Activated T-cell treated with anti-CD3 and anti-CD28 coated beads, Interleukin-2, amount 50 U/mL, for 1 hour (primary cell): ENCODE data around the gene NOSIP.

ENCODE experiments used
- DNase-seq: peaks from one replicate; pipeline ENCODE4 v3.0.0-alpha.2; 2020

NOSIP gene

GRCh38 chr19:49544154-49544553 is 36.2 kb downstream of the NOSIP start:
- DNase-seq = no peak

DNA sequence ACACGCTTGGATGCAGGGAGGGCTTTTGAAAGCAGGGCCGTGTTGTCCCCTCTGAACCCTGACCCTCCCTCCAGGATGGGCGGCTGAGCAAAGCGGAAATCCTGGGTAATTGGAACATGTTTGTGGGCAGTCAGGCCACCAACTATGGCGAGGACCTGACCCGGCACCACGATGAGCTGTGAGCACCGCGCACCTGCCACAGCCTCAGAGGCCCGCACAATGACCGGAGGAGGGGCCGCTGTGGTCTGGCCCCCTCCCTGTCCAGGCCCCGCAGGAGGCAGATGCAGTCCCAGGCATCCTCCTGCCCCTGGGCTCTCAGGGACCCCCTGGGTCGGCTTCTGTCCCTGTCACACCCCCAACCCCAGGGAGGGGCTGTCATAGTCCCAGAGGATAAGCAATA is 37.3 kb downstream of the NOSIP start:
- DNase-seq = no peak

DNA sequence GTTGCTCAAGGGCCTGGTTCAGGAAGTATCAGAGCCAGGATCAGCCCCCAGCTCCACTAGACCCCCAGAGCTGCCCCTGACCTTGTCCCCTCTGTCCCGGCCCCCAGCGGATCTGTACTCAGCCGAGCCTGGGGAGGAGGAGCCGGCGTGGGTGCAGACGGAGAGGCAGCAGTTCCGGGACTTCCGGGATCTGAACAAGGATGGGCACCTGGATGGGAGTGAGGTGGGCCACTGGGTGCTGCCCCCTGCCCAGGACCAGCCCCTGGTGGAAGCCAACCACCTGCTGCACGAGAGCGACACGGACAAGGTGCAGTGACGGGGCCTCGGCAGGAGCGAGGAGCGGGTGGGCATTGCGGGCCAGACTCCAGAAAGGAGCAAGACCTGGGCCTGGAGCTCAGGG is 37.9 kb downstream of the NOSIP start:
- no peak for DNase-seq

DNA sequence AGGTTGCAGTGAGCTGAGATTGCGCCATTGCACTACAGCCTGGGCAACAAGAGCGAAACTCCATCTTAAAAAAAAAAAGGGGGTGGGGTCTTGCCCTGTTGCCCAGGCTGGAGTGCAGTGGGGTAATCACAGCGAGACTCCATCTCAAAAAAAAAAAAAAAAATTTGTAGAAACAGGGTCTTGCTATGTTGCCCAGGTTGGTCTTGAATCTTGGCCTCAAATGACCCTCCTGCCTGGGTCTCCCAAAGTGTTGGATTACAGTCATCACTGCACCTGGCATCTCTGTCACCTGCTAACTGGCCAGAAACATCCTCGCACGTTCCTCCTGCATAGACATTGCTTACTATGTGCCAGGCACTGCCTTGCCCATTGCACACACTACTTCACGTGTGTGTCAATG is 38.4 kb downstream of the NOSIP start:
- no peak for DNase-seq

DNA sequence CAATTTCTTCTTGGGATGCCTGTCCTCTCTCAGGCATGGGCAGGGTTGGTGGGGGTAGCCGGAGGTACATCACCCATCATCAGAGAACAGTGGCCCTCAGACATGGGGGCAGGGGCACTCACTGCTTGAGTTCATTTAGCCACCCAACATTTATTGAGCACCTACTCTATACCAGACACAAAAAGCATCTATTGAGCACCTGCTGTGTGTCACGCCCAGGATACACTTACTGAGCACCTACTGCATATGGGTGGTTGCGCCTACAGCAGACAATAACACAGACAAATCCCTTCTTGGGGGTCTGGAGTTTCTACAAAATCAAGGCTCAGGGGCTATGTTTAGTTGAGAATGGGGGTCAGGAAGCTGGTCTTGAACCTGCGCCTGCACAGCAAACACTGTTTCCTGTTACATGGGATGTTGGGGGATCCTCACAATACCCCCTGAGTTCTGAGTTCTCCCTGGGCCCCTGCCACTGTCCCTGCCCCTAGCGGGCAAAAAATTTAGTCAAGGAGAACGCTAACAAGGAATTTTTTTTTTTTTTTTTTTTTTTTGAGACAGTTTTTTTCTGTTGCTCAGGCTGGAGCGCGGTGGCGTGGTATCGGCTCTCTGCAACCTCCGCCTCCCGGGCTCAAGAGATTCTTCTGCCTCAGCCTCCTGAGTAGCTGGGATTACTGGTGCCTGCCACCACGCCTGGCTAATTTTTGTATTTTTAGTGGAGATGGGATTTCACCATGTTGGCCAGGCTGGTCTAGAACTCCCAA is 41.0 kb downstream of the NOSIP start:
- DNase-seq = no peak

DNA sequence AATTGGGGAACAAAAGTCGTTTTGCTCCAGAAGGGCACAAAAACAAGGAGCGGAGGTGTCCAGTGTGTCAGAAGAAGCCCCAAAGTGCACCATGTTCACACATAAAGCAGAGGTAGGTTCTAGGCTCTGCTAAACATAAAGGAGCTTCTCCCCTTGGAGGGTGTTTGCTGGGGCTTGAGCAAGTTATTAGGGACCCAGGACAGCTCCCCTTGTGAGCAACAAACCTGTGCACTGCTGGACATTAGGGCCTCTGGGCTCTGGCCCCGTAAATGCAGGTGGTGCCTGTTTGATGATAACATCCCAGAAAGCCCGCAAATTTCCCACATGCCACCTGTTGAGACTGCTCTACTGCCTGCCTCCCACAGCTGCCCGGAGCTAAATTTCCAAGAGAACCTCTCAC is 41.7 kb downstream of the NOSIP start:
- DNase-seq = no peak

GRCh38 chr19:49536921-49537462 is 43.4 kb downstream of the NOSIP start:
- no peak for DNase-seq

GRCh38 chr19:49534632-49535385 is 45.5 kb downstream of the NOSIP start:
- DNase-seq = no peak

- peak; percentile 93 for DNase-seq
These were observed 46.5 kb downstream of the NOSIP start for GRCh38 chr19:49533551-49534488.

- no peak for DNase-seq
These were observed 49.6 kb downstream of the NOSIP start for GRCh38 chr19:49530708-49531107.

DNA sequence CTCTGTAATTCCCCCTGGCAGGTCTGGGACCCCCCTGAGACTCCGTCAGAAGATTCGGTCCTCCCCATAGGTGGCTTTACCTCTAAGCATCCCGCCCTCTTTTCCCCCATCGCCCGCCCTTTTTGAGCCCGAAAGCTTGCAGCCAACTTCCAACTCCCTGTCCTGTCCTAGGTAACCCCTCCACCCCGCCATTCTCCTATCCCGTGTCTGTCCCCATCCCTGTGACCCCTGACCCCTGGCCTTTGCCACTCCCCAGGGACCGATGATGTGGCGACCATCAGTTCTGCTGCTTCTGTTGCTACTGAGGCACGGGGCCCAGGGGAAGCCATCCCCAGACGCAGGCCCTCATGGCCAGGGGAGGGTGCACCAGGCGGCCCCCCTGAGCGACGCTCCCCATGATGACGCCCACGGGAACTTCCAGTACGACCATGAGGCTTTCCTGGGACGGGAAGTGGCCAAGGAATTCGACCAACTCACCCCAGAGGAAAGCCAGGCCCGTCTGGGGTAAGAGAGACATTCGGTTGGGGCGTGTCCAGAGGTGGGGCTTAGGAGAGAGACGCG is 52.1 kb downstream of the NOSIP start:
- DNase-seq = no peak

DNA sequence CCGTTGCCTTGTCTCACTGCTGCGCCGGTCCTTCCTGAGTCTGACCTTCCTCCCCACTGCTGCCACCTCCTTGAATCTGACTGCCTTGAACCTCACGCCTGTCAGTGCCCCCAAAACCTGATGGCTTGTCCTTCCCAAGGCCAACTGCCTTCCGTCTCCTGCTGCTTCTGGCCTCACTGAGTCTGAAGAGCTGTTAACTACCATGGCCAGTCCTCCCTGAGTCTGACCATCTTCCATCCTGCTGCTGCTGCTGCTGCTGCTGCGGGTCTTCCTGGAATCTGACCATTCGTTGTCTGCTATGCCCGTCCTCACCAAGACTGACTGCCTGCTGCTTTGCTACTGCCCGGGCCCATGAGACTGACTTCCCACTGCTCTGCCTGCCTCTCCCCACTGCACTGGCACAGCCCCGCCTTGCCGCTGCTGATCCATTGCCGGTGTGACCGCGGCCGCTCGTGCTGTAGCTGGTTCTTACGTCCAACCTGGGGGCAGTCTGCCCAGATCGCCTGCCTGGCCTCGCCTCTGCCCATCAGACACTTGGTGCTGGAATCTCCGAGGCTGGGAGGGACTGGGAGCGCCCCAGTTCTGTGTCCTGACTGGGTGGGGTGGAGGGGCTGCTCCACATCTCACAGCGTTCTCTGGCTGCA is 55.4 kb downstream of the NOSIP start:
- DNase-seq = no peak

GRCh38 chr19:49520705-49521319 is 59.5 kb downstream of the NOSIP start:
- DNase-seq = no peak

GRCh38 chr19:49518033-49518432 is 62.3 kb downstream of the NOSIP start:
- DNase-seq = no peak

GRCh38 chr19:49515767-49516166 is 64.6 kb downstream of the NOSIP start:
- no peak for DNase-seq

GRCh38 chr19:49514151-49514550 is 66.2 kb downstream of the NOSIP start:
- no peak for DNase-seq

- DNase-seq = no peak
These were observed 66.6 kb downstream of the NOSIP start for GRCh38 chr19:49513746-49514118.

GRCh38 chr19:49512970-49513745 is 67.2 kb downstream of the NOSIP start:
- DNase-seq = peak; percentile 44

- no peak for DNase-seq
These were observed 72.4 kb downstream of the NOSIP start for GRCh38 chr19:49507803-49508494.

DNA sequence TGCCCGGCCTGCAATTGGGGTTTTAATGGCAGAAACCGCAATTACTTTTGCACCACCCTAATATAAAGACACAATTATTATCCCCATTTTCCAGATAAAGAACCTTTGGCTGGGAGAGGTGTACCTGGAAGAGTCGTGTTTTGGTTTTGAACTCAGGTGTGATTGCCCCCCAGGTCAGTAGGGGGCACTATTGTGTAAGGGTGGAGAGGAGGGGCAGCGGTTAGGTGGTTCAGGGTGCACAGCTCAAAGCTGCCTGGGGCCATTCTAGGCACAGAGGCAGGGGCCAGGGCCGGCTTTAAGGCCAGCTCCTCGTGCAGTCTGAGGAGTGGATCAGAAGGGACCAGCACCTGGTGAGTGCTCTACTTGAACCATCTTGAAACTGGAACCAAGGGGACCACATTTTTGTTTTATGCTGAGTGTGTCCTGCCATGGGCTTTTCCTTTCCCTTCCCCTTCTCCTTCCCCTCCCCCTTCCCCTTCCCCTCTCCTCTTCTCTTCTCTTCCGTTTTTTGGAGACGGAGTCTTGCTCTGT is 73.7 kb downstream of the NOSIP start:
- peak; percentile 79 for DNase-seq
